Spleen (tissue), 7 donors: ENCODE measurements around the gene EFEMP2.

Experiments used
- POLR2A ChIP-seq, 3 donors: fragments of 450-650 bp; IDR thresholded peaks; one replicate each; pipeline ENCODE4 v1.5.1; 2017; ENCODE audit warnings: antibody characterized with exemption in 3 of 3, mild to moderate bottlenecking in 1 of 3
- TF ChIP-seq, protein P1 (sequence below), 11 experiments: fragments of 200-600 bp in 7 of 11; fragments of 450-650 bp in 4 of 11; sonication (generic) in 4 of 11; IDR thresholded peaks in 8 of 11; conservative IDR thresholded peaks in 3 of 11; 1 replicate in 7 of 11; 2 replicates in 4 of 11; pipeline versions ENCODE4 v1.4.0 to v1.8.0; 2016 to 2021; ENCODE audit warnings: antibody characterized with exemption in 11 of 11, inconsistent platforms in 4 of 11, mild to moderate bottlenecking in 1 of 11
- donor health status: DM: no; HTN: no; CAD: no; lungs with moderate emphysema.
- donor health status: DM: no; HTN: no; CAD: no.
- donor health status: DM: no; HTN: no; CAD: no.

DNA sequence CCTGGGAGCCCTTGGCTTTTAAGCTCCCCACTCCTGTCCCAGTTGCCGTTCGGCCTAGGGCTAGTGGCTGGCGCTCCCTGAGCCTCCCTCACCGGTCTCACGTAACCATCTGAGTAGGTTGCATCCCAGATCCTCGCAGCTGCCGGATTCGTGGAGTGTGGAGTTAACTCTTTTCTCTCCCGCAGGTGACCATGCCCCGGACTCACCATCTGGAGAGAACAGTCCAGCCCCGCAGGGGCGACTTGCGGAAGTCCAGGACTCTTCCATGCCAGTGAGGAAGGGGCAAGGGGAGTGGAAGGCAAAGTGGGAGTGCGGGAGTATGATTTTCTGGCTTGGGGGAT, 11.5 kb downstream of the EFEMP2 start:
- TF ChIP-seq, protein P1, sequence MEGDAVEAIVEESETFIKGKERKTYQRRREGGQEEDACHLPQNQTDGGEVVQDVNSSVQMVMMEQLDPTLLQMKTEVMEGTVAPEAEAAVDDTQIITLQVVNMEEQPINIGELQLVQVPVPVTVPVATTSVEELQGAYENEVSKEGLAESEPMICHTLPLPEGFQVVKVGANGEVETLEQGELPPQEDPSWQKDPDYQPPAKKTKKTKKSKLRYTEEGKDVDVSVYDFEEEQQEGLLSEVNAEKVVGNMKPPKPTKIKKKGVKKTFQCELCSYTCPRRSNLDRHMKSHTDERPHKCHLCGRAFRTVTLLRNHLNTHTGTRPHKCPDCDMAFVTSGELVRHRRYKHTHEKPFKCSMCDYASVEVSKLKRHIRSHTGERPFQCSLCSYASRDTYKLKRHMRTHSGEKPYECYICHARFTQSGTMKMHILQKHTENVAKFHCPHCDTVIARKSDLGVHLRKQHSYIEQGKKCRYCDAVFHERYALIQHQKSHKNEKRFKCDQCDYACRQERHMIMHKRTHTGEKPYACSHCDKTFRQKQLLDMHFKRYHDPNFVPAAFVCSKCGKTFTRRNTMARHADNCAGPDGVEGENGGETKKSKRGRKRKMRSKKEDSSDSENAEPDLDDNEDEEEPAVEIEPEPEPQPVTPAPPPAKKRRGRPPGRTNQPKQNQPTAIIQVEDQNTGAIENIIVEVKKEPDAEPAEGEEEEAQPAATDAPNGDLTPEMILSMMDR (IDR thresholded peaks at IDR 0.05 in 8 of 11, conservative IDR thresholded peaks at IDR 0.05 in 3 of 11): no peak
- TF ChIP-seq POLR2A (IDR thresholded peaks at IDR 0.05): no peak
